GM12878 (cell line): ENCODE results near the gene GRIP2.

Source experiments
- CTCF ChIP-seq, 3 experiments: IDR thresholded peaks in 2 of 3; conservative IDR thresholded peaks in 1 of 3; 2 replicates each; pipeline ENCODE4 v1.5.1; 2011; ENCODE audit warnings: low read depth in 3 of 3, low read length in 3 of 3, mild to moderate bottlenecking in 3 of 3, control low read depth in 2 of 3, moderate library complexity in 2 of 3, inconsistent platforms in 1 of 3, mixed read lengths in 1 of 3; ENCODE audit not compliant: control insufficient read depth in 2 of 3, insufficient read depth in 1 of 3; ENCODE audit errors: extremely low read depth in 1 of 3
- NFXL1 ChIP-seq: fragments of 450-650 bp; IDR thresholded peaks from 2 replicates; pipeline ENCODE4 v1.6.1; 2017; ENCODE audit warnings: antibody characterized with exemption, mild to moderate bottlenecking, borderline replicate concordance
- NR2C2 ChIP-seq: IDR thresholded peaks from 2 replicates; pipeline ENCODE4 v1.6.1; 2011; ENCODE audit warnings: borderline replicate concordance, low read depth; ENCODE audit not compliant: control insufficient read depth, insufficient read length
- PKNOX1 ChIP-seq: fragments of 450-650 bp; IDR thresholded peaks from 2 replicates; pipeline ENCODE4 v1.6.1; 2016; ENCODE audit warnings: mild to moderate bottlenecking
- POLR2AphosphoS5 ChIP-seq: IDR thresholded peaks from 2 replicates; pipeline ENCODE4 v1.6.1; 2011; ENCODE audit warnings: mild to moderate bottlenecking, low read length, inconsistent platforms

- TF ChIP-seq POLR2AphosphoS5 (no peak), NR2C2 (no peak), NFXL1 (no peak), PKNOX1 (no peak), CTCF (IDR thresholded peaks at IDR 0.05 in 2 of 3, conservative IDR thresholded peaks at IDR 0.05 in 1 of 3; ENCODE audit: control insufficient read depth in 2 of 3, extremely low read depth in 1 of 3, insufficient read depth in 1 of 3, low read depth in 3 of 3, low read length in 3 of 3) (no peak)
These were observed 82.1 kb downstream of the GRIP2 start for GRCh38 chr3:14457999-14458398.
